HepG2 (cell line): ENCODE measurements around the gene STX1B. TPM values are rescaled to one million over a fixed set of nuclear protein-coding genes. Genes with fewer than 3 reads are reported as not detected.
A peak's percentile ranks its signal among the peaks of the same experiment; 100 is the strongest.

ENCODE experiments used
- ATF7 ChIP-seq, 2 experiments: fragments of 450-650 bp in 1 of 2; sonication (generic) in 1 of 2; formaldehyde crosslinking in 1 of 2; IDR thresholded peaks; 2 replicates each; pipeline versions ENCODE4 v1.4.0 to v1.6.1; 2016 to 2020; ENCODE audit warnings: antibody characterized with exemption in 1 of 2, mild to moderate bottlenecking in 1 of 2, missing genetic modification reagents in 1 of 2
- CAMTA2 ChIP-seq: sonication (generic); formaldehyde crosslinking; IDR thresholded peaks from 2 replicates; pipeline ENCODE4 v1.4.0; 2020; ENCODE audit warnings: mild to moderate bottlenecking, missing genetic modification reagents, borderline replicate concordance
- CENPT ChIP-seq: sonication (generic); formaldehyde crosslinking; IDR thresholded peaks from 2 replicates; pipeline ENCODE4 v1.8.0; 2022; ENCODE audit warnings: low read depth, mild to moderate bottlenecking, moderate library complexity, missing genetic modification reagents
- EED ChIP-seq: sonication (generic); formaldehyde crosslinking; IDR thresholded peaks from 2 replicates; pipeline ENCODE4 v1.5.0; 2020; ENCODE audit warnings: mild to moderate bottlenecking, missing genetic modification reagents
- GZF1 ChIP-seq: sonication (generic); formaldehyde crosslinking; IDR thresholded peaks from 2 replicates; pipeline ENCODE4 v1.5.1; 2020; ENCODE audit warnings: mild to moderate bottlenecking, missing genetic modification reagents
- HNRNPK ChIP-seq: fragments of 200-400 bp; formaldehyde crosslinking; IDR thresholded peaks from 2 replicates; pipeline ENCODE4 v1.6.1; 2018; ENCODE audit warnings: low read length, low read depth, moderate library complexity, mild to moderate bottlenecking; ENCODE audit not compliant: poor library complexity, severe bottlenecking
- HOXA3 ChIP-seq: sonication (generic); formaldehyde crosslinking; IDR thresholded peaks from 2 replicates; pipeline ENCODE4 v1.5.0; 2020; ENCODE audit warnings: missing genetic modification reagents
- MED1 ChIP-seq: sonication (generic); formaldehyde crosslinking; IDR thresholded peaks from 2 replicates; pipeline ENCODE4 v1.4.0; 2020; ENCODE audit warnings: missing genetic modification reagents
- MED13 ChIP-seq: sonication (generic); formaldehyde crosslinking; IDR thresholded peaks from 2 replicates; pipeline ENCODE4 v1.5.0; 2020; ENCODE audit warnings: missing genetic modification reagents
- PLRG1 ChIP-seq: fragments of 450-650 bp; conservative IDR thresholded peaks from 2 replicates; pipeline ENCODE4 v1.6.1; 2016
- RARG ChIP-seq: sonication (generic); formaldehyde crosslinking; IDR thresholded peaks from 2 replicates; pipeline ENCODE4 v1.4.0; 2020; ENCODE audit warnings: low read depth, mild to moderate bottlenecking, missing genetic modification reagents
- SP5 ChIP-seq: IDR thresholded peaks from 2 replicates; pipeline ENCODE4 v1.6.1; 2016; ENCODE audit warnings: low read depth, borderline replicate concordance
- TSC22D2 ChIP-seq: sonication (generic); formaldehyde crosslinking; IDR thresholded peaks from 2 replicates; pipeline ENCODE4 v1.5.1; 2020; ENCODE audit warnings: missing genetic modification reagents, mild to moderate bottlenecking, borderline replicate concordance
- ZMYM2 ChIP-seq: sonication (generic); formaldehyde crosslinking; IDR thresholded peaks from 2 replicates; pipeline ENCODE4 v1.8.0; 2022; ENCODE audit warnings: mild to moderate bottlenecking, missing genetic modification reagents
- ZNF143 ChIP-seq: sonication (generic); formaldehyde crosslinking; IDR thresholded peaks from 2 replicates; pipeline ENCODE4 v1.4.0; 2020; ENCODE audit warnings: missing genetic modification reagents
- ZNF510 ChIP-seq: sonication (generic); formaldehyde crosslinking; IDR thresholded peaks from 2 replicates; pipeline ENCODE4 v1.4.0; 2020; ENCODE audit warnings: low read depth, mild to moderate bottlenecking, missing genetic modification reagents
- ZNF652 ChIP-seq: IDR thresholded peaks from 2 replicates; pipeline ENCODE4 v1.6.1; 2016; ENCODE audit warnings: low read depth, borderline replicate concordance
- ZNF737 ChIP-seq: sonication (generic); formaldehyde crosslinking; IDR thresholded peaks from 2 replicates; pipeline ENCODE4 v1.5.0; 2020; ENCODE audit warnings: missing genetic modification reagents, mild to moderate bottlenecking, borderline replicate concordance
- ZNF850 ChIP-seq: sonication (generic); formaldehyde crosslinking; conservative IDR thresholded peaks from 2 replicates; pipeline ENCODE4 v1.9.0; 2021; ENCODE audit warnings: mild to moderate bottlenecking, missing genetic modification reagents
- polyA plus RNA-seq, 8 experiments: library from polyadenylated mRNA; depleted of rRNA in 3 of 8; stranded (reverse) in 7 of 8; unstranded in 1 of 8; fragments of >200 nt; fragmentation: Illumina TruSeq in 4 of 8; extraction: Trizol in 4 of 8; gene quantifications; 2 replicates each; pipeline versions ENCODE4 v1.2.1 to v1.2.3, GENCODE V29; 2011 to 2016; ENCODE audit warnings: low read depth in 4 of 8, missing spikeins in 1 of 8, mixed read lengths in 1 of 8; ENCODE audit not compliant: insufficient read depth in 1 of 8
- total RNA-seq, 5 experiments: library from RNA; depleted of rRNA; stranded (reverse); fragments of >200 nt; fragmentation: Illumina TruSeq; extraction: Trizol; gene quantifications; 2 replicates each; pipeline ENCODE4 v1.2.3, GENCODE V29; 2016; ENCODE audit warnings: low read depth in 1 of 5
- TF ChIP-seq, protein P1 (sequence below): sonication (generic); formaldehyde crosslinking; IDR thresholded peaks from 2 replicates; pipeline ENCODE4 v1.8.0; 2022; ENCODE audit warnings: mild to moderate bottlenecking, missing genetic modification reagents, moderate library complexity
- TF ChIP-seq, protein P2 (sequence below): sonication (generic); formaldehyde crosslinking; IDR thresholded peaks from 2 replicates; pipeline ENCODE4 v1.4.0; 2020; ENCODE audit warnings: missing genetic modification reagents
- TF ChIP-seq, protein P3 (sequence below): sonication (generic); formaldehyde crosslinking; IDR thresholded peaks from 2 replicates; pipeline ENCODE4 v1.5.0; 2020; ENCODE audit warnings: mild to moderate bottlenecking, missing genetic modification reagents, borderline replicate concordance
- TF ChIP-seq, protein P4 (sequence below): sonication (generic); formaldehyde crosslinking; IDR thresholded peaks from 2 replicates; pipeline ENCODE4 v1.8.1; 2023; ENCODE audit warnings: mild to moderate bottlenecking, missing genetic modification reagents

The STX1B gene
- total and polyA plus RNA-seq, 2 of the 13 experiments (the other 11 are each of a cell fraction or from before 2014, with no cell fraction given): 2.1 to 3.0 TPM

DNA sequence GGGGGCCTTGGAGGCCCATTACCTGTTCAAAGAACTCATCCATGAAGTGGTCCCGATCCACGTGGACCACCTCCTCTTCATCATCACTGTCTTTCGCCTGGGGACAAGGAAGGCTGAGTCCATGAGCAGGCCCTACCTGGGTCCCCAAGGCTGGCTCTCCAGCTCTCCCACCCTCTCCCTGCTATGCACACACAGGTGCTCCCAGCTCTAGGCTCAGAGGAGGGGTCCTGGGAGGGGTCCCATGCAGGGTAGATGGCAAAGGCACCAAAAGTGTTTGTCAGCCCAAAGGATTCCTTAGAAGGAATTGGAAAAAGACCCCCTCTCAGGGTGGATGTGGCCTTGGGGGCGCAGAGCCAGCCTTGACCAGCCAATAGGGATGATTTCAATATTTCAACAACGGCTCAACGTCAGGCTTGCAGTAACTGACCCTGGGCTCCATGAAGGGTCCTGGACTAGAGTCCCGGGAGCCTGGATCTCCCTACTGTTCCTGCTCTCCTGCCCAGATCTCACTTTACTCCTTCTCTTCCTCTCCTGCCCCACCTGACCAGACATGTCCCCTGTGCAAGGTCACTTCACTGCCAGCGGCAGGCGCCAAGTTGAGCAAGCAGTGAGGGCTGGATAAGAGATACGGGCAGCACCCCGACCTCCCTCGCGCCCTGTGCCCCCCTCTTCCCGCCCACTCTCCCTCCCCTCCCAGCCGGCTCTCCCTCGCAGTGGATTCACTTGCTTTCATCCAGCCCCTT, 8.8 kb downstream of the STX1B start (continued):
- TF ChIP-seq GZF1 (CRISPR knock-in tag) (no peak), ZMYM2 (CRISPR knock-in tag) (peak; percentile 69), ZNF143 (CRISPR knock-in tag) (no peak), PLRG1 (no peak), ZNF652 (CRISPR knock-in tag) (no peak), SP5 (CRISPR knock-in tag) (peak; percentile 48; the same call in 1 of the 2 replicates), MED13 (CRISPR knock-in tag) (no peak), HOXA3 (peak; percentile 29; the same call in 1 of the 2 replicates), RARG (no peak), EED (CRISPR knock-in tag) (no peak), ATF7 (IDR thresholded peaks at IDR 0.05) (no peak), ATF7 (CRISPR knock-in tag; IDR thresholded peaks at IDR 0.05) (no peak), ZNF737 (no peak), ZNF850 (CRISPR knock-in tag) (no peak), CAMTA2 (no peak), ZNF510 (CRISPR knock-in tag) (0 out of 2 replicates have a peak, but pooled peaks have one; percentile 10), HNRNPK (no peak), MED1 (CRISPR knock-in tag) (peak; percentile 22; the same call in 1 of the 2 replicates), TSC22D2 (no peak; the same call in 1 of the 2 replicates), CENPT (CRISPR knock-in tag) (no peak)
- TF ChIP-seq, protein P1, sequence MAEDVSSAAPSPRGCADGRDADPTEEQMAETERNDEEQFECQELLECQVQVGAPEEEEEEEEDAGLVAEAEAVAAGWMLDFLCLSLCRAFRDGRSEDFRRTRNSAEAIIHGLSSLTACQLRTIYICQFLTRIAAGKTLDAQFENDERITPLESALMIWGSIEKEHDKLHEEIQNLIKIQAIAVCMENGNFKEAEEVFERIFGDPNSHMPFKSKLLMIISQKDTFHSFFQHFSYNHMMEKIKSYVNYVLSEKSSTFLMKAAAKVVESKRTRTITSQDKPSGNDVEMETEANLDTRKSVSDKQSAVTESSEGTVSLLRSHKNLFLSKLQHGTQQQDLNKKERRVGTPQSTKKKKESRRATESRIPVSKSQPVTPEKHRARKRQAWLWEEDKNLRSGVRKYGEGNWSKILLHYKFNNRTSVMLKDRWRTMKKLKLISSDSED (CRISPR knock-in tag): no peak
- TF ChIP-seq, protein P2, sequence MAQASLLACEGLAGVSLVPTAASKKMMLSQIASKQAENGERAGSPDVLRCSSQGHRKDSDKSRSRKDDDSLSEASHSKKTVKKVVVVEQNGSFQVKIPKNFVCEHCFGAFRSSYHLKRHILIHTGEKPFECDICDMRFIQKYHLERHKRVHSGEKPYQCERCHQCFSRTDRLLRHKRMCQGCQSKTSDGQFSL (CRISPR knock-in tag): no peak
- TF ChIP-seq, protein P3, sequence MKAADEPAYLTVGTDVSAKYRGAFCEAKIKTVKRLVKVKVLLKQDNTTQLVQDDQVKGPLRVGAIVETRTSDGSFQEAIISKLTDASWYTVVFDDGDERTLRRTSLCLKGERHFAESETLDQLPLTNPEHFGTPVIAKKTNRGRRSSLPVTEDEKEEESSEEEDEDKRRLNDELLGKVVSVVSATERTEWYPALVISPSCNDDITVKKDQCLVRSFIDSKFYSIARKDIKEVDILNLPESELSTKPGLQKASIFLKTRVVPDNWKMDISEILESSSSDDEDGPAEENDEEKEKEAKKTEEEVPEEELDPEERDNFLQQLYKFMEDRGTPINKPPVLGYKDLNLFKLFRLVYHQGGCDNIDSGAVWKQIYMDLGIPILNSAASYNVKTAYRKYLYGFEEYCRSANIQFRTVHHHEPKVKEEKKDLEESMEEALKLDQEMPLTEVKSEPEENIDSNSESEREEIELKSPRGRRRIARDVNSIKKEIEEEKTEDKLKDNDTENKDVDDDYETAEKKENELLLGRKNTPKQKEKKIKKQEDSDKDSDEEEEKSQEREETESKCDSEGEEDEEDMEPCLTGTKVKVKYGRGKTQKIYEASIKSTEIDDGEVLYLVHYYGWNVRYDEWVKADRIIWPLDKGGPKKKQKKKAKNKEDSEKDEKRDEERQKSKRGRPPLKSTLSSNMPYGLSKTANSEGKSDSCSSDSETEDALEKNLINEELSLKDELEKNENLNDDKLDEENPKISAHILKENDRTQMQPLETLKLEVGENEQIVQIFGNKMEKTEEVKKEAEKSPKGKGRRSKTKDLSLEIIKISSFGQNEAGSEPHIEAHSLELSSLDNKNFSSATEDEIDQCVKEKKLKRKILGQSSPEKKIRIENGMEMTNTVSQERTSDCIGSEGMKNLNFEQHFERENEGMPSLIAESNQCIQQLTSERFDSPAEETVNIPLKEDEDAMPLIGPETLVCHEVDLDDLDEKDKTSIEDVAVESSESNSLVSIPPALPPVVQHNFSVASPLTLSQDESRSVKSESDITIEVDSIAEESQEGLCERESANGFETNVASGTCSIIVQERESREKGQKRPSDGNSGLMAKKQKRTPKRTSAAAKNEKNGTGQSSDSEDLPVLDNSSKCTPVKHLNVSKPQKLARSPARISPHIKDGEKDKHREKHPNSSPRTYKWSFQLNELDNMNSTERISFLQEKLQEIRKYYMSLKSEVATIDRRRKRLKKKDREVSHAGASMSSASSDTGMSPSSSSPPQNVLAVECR (CRISPR knock-in tag): peak; percentile 57
- TF ChIP-seq, protein P4, sequence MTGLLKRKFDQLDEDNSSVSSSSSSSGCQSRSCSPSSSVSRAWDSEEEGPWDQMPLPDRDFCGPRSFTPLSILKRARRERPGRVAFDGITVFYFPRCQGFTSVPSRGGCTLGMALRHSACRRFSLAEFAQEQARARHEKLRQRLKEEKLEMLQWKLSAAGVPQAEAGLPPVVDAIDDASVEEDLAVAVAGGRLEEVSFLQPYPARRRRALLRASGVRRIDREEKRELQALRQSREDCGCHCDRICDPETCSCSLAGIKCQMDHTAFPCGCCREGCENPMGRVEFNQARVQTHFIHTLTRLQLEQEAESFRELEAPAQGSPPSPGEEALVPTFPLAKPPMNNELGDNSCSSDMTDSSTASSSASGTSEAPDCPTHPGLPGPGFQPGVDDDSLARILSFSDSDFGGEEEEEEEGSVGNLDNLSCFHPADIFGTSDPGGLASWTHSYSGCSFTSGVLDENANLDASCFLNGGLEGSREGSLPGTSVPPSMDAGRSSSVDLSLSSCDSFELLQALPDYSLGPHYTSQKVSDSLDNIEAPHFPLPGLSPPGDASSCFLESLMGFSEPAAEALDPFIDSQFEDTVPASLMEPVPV: no peak
